ENCODE results near the gene ITCH.
"Not testable (repeated sequence)": the region's sequence is repeated elsewhere in the genome, so short reads cannot be mapped to it uniquely, and the experiment has no call there.

Gene ITCH

GRCh38 chr20:34382877-34383455 is 19.9 kb downstream of the ITCH start:
- DNase-seq: not testable (repeated sequence)

- DNase-seq: no peak
Observed at GRCh38 chr20:34385464-34385863, 22.4 kb downstream of the ITCH start.

- no peak for DNase-seq
Observed at GRCh38 chr20:34388000-34388399, 24.9 kb downstream of the ITCH start.

- DNase-seq: no peak
Observed at GRCh38 chr20:34388678-34389077, 25.6 kb downstream of the ITCH start.

DNA sequence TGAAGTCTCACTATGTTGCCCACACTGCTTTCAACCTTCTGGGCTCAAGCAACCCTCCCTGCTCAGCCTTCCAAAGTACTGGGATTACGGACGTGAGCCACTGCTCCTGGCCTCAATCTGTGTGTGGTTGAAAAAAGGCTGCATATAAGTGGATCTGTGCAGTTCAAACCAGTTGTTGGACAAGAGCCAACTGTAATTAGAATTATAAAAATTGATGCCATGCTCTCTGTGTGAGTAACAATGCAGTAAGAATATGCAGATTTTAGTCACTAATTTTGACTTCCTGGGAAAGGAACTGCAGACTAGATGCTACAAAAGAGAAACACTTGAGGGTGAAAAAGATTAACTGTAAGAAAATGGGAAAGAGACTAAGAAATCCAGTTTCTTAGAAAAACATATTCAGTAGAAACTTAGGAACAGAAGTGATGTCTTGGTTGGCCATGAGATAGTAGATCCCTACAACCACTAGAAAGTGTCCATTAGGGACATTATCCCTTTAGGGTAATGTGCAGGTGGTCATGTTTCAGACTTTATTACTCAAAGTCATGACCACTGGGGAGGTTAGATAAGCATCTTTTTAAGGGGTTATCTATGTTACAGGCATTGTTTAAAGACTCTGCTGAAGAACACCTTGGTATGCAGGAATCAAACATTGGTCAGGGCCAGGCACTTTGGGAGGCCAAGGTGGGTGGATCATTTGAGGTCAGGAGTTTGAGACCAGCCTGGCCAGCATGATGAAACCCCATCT is 26.3 kb downstream of the ITCH start:
- DNase-seq: no peak

GRCh38 chr20:34389954-34390555 is 27.0 kb downstream of the ITCH start:
- no peak for DNase-seq

DNA sequence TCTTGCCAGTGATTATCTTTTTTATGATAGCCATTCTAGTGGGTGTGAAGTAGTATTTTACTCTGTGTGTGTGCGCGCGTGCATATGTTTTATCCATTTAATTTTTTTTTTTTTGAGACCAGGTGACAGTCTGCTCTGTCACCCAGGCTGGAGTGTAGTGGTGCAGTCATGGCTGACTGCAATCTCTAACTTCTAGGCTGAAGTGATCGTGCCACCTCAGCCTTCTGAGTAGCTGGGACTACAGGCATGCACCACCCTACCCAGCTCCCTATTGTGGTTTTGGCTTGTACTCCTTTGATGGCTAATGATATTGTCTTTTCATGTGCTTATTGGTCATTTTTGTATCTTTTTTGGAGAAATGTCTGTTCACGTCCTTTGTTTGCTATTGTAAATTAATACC is 33.3 kb downstream of the ITCH start:
- no peak for DNase-seq

GRCh38 chr20:34397096-34397495 is 34.0 kb downstream of the ITCH start:
- no peak for DNase-seq

- DNase-seq: not testable (repeated sequence)
Observed at GRCh38 chr20:34400776-34401175, 37.7 kb downstream of the ITCH start.

DNA sequence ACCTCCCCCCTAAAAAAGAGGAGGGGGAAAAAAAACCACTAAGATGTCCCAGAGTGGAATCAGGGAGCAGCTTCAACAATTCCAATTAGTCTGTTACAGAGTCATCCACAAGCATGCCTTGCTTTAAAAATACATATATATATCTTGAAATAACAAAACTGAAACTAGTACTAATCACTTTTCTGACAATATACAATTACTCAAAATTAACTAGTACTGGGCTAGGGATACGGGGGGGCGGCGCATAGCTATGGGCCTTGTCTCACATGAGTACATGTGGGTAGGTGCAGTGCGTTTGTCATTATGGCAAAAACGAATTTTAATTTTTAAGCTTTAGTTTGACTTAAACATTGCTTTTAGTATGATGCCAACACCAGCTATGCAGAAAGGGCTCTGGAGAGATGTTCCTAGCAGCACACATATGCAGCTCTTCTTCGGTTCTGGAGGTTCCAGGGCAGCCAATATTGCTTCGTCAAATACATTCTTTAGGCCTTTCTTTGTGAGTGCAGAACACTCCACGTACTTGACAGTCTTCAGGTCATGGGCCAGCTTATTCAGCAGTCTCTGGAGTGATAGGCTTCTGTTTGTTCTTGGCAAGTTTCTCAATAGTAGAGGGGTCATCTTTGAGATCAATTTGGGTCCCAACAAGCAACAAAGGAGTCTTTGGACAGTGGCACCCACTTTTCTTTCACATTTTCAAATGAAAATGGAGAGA is 38.8 kb downstream of the ITCH start:
- DNase-seq: no peak

DNA sequence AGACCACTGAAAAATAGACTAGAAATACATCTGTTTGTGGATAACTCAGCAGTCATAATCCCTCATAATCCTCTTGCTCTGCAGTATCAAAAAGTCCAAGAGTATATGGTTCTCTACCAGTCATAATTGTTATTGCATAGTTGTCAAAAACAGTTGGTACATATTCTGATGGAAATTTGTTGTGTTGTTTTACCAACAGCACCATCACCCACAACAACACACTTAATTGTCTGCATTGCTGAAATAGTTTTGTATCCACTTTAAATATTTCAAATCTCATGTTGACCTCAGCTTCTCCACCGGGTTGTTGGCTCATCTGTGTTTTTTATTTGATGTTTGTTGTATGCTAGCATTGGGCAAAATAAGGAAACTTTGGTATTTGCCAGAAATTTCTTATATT is 39.4 kb downstream of the ITCH start:
- DNase-seq: no peak

DNA sequence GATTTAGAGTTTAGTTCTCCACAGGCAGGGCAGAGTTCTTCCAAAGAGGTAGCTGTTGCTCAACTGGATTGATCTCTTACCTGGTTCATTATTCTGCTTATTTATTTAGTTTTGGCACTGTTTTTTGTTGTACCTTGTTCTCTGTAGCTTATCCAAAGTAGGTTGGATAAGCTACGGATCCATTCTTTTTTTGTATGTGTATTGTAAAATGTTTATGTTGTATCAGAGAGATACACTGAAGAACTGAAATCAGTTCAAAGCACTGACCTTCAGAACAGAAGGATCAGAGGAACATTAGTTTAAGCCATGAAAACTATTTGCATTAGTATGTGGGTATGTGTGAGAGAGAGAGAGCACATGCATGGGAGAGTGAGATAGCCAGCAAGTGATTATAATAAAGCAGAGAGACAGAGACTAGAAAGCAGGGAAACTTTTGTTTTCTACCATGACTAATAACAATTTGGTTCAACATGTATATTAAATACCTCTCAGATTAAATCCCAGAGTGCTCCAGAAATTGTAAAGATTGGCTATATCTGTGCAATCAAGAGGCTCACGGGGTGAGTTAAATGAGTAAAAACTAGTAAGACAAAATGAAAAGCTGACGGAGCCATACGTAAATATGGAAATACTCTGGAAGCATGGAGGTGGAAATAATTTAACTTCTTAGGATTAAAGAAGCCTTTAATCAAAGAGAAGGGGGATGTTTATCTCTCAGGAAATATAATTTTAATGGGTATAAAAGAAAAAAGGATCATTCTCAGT is 40.2 kb downstream of the ITCH start:
- no peak for DNase-seq

GRCh38 chr20:34403908-34404307 is 40.8 kb downstream of the ITCH start:
- no peak for DNase-seq

DNA sequence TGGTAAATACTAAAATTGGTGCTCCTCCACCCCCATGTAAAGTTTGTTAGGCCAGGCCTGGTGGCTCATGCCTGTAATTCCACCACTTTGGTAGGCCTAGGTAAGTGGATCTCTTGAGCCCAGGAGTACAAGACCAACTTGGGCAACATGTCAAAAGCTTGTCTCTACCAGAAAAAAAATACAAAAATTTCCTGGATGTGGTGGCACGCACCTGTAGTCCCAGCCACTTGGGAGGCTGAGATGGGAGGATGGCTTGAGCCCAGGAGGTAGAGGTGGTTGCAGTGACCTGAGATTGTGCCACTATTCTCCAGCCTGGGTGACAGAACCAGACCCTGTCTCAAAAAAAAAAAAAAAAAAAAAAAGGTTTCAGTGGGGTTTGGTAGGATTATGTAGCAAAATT is 41.7 kb downstream of the ITCH start:
- no peak for DNase-seq

DNA sequence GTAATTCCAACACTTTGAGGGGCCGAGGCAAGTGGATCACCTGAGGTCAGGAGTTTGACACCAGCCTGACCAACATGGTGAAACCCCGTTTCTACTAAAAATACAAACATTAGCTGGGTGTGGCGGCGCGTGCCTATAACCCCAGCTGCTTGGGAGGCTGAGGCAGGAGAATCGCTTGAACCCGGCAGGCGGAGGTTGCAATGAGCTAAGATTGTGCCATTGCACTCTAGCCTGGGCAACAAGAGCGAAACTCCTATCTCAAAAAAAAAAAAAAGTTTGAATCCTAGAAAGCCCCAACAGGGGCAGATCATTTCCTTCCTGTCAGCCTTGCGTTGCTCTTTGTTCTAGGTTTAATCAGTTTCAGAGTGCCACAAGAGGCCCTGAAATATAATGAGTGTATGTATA is 42.2 kb downstream of the ITCH start:
- DNase-seq: peak; percentile 7

DNA sequence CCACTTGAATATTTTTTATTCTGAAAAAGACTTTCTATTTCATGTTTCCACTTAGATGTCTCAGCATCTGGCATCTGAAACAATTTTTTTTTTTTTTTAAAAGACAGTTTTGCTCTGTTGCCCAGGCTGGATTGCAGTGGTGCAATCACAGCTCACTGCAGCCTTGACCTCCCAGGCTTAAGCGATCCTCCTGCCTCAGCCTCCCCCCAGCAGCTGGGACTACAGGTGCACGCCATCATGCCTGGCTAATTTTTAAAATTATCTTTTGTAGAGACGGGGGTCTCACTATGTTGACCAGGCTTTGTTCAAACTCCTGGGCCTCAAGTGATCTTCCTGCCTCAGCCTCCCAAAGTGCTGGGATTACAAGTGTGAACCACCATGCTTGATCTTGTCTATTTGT is 42.9 kb downstream of the ITCH start:
- DNase-seq: not testable (repeated sequence)

GRCh38 chr20:34407962-34408474 is 44.9 kb downstream of the ITCH start:
- DNase-seq: no peak

DNA sequence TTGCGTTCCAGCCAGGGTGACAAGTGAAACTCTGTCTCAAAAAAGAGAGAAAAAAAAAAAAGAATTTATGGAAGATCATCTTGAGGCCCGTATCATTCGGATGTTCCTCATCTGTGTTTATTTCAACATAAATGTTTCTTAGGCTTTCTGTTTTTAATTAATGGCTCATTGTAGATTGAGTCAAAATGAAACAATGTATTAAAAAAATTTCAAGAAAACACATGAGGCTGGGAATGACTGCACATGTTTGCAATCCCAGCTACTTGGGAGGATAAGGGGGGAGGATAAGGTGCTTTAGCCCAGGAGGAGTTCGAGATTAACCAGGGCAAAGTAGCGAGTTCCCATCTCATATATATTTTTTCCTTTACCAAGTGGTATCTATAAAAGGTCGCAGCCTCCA is 47.3 kb downstream of the ITCH start:
- DNase-seq: no peak

GRCh38 chr20:34412453-34412852 is 49.4 kb downstream of the ITCH start:
- DNase-seq: no peak

DNA sequence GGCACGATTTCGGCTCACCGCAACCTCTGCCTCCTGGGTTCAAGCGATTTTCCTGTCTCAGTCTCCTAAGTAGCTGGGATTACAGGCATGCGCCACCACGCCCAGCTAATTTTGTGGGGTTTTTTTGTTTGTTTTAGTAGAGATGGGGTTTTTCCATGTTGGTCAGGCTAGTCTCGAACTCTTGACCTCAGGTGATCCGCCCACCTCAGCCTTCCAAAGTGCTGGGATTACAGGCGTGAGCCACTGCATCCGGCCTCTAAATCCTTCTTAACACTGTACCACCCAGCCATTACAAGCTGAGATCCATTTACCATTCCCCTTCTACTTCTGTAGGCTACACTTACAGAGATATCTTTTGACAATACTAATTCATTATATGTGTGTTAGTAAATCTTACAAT is 51.5 kb downstream of the ITCH start:
- DNase-seq: not testable (repeated sequence)

DNA sequence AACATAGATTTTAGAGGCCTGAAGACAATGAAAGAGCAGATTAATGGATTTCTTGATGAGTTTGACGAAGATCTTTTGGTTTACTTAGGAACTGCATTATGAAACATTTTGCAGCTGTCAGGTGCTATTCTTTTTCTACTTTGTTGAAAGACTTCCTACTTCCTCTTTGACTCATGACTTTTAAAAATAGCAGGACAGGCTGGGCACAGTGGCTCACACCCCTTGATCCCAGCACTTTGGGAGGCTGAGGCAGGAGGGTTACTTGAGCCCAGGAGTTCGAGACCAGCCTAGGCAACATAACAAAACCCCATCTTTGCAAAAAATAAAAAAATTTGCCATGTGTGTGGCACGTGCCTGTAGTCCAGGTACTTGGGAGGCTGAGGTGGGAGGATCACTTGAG is 52.0 kb downstream of the ITCH start:
- DNase-seq: no peak

- DNase-seq: no peak
Observed at GRCh38 chr20:34420146-34420545, 57.1 kb downstream of the ITCH start.

DNA sequence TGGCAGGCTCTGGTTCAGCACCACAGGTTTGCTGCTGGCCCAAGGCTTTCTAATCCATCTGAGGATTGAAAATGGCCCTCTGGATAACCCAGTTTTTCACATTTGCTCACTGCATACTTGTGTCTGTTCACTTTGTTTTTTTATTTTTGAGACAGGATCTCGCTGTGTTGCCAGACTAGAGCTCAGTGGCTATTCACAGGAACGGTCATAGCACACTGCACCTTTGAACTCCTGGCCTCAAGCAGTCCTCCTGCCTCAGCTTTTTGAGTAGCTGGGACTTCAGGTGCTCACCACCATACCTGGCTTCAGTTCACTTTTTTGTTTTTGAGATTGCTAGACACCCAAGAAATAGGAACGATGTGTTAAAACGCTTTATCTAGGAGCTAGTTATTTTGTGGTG is 57.9 kb downstream of the ITCH start:
- DNase-seq: no peak

Measured in activated gamma-delta T cell treated with Interleukin-2 at 50 U/mL for 16 hours (primary cell).